Measurements from ENCODE around the gene MAGI2.

The MAGI2 gene

DNA sequence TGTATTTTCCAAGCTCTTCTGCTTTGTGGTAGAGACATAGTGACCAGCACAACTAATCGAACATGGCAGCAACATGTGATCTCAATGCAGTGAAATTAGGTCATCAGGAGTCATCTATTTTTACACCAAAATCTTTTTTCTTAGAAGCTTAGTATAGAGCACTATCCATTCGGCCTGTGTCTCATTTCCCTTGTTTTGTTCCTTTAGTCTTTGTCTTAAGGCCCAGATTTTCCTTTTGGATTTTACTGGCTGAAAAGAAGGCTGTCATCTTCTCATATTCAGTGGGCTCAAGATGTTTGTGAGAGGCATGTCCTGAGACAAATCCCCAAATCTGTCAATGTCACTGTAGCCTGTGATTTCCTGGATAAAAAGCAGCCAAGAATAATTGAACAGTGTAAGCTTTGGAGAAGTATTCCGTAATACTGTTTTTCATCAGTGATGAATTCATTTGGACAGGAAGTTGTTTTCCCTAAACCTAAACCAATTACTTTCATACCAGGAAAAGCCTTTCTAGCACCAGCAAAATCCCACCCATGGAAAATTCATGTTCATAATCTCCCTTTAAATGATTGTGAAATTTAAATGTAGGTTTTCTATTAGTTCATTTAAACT lies 55.2 kb downstream of the MAGI2 start:
- ChIA-PET POLR2A (no interaction called here), CTCF (interaction anchor here (0.7 to 1.1 kb wide), 3 partner anchors 8 to 100 kb away, joined by 3 read pairs; no protein-coding TSS in a partner anchor)
- DNase-seq (ENCODE audit: low read depth, low spot score) = no peak
- TF ChIP-seq, protein P1, sequence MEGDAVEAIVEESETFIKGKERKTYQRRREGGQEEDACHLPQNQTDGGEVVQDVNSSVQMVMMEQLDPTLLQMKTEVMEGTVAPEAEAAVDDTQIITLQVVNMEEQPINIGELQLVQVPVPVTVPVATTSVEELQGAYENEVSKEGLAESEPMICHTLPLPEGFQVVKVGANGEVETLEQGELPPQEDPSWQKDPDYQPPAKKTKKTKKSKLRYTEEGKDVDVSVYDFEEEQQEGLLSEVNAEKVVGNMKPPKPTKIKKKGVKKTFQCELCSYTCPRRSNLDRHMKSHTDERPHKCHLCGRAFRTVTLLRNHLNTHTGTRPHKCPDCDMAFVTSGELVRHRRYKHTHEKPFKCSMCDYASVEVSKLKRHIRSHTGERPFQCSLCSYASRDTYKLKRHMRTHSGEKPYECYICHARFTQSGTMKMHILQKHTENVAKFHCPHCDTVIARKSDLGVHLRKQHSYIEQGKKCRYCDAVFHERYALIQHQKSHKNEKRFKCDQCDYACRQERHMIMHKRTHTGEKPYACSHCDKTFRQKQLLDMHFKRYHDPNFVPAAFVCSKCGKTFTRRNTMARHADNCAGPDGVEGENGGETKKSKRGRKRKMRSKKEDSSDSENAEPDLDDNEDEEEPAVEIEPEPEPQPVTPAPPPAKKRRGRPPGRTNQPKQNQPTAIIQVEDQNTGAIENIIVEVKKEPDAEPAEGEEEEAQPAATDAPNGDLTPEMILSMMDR (IDR thresholded peaks at IDR 0.05; ENCODE audit: insufficient read depth, low read length, missing control alignments) = no peak
- no peak overlapping the region for H3K4me3 ChIP-seq (ENCODE audit: low read depth, low read length)

DNA sequence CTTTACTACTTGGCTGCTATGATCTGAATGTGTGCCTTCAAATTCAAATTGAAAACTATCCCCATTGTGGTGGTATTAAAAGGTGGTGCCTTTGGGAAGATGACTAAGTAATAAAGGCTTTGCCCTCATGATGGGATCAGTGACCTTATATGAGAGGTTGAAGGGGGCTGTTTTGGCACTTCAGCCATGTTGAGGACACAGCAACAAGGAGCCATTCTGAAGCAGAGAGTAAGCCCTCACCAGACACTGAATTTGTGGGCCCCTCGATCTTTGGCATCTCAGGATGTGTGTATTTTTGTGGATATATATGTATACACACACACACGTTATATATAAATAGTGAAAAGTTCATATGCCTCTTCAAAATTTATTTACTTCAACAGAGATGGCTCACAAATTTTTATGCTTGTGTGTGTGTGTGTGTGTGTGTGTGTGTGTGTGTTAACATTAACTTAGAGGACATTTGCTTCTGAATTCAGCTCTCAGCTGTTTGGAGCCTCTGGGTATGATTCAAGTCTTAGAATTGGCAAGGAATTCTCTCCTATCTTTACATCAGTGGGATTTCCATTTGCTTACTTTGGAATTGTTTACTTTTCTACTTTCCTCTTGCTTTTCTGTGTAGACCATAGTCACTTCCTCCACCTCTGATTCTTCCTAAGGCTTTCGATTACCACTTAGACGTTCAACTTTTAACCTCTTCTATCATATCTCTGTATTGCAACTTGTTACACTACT lies 66.6 kb downstream of the MAGI2 start:
- ChIA-PET CTCF (no interaction called here), POLR2A (no interaction called here)
- TF ChIP-seq, protein P1 (IDR thresholded peaks at IDR 0.05; ENCODE audit: insufficient read depth, low read length, missing control alignments) = no peak
- H3K4me3 ChIP-seq (ENCODE audit: low read depth, low read length) = no peak overlapping the region
- DNase-seq (ENCODE audit: low read depth, low spot score) = no peak

DNA sequence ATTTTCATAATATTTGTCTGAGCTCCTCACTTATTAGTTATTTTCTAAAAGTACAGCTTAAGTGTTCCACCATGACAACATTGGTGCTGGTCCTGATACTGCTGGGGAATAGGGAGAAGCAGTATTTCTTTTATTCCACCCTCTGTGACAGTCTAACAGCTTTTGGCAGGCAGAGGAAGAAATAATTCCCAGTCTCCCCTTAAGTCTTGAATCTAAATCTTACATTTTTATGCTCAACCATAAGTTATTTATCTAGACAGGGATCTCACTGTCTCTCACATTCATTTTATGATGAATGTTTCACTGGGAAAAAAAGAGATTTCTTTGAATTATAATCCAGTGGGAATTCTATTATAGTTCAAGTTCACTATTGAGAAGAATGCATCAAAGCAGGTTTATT lies 71.5 kb downstream of the MAGI2 start:
- CTCF ChIA-PET = no interaction called here
- POLR2A ChIA-PET = no interaction called here
- H3K4me3 ChIP-seq (ENCODE audit: low read depth, low read length) = no peak overlapping the region
- DNase-seq (ENCODE audit: low read depth, low spot score) = no peak
- TF ChIP-seq, protein P1 (IDR thresholded peaks at IDR 0.05; ENCODE audit: insufficient read depth, low read length, missing control alignments) = no peak

DNA sequence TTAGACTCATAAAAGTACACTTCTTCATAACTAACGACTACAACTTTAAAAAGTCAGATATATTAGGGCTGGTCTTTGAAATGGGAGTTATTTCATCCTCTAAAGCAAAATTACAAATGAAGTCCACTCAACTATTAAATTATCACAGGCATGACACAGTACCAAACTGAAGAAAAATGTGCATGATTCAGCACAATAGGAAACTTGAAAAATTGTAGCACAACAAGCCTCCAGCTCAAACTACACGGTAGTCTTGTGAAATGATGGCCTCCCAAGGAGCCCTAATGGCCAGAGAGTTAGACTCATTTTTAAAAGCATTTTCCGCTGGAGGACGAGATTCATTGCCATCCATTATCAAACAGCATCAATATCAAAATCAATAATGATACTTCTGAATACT lies 76.4 kb downstream of the MAGI2 start:
- no peak for DNase-seq (ENCODE audit: low read depth, low spot score)
- ChIA-PET CTCF (no interaction called here), POLR2A (no interaction called here)
- TF ChIP-seq, protein P1 (IDR thresholded peaks at IDR 0.05; ENCODE audit: insufficient read depth, low read length, missing control alignments) = no peak
- no peak overlapping the region for H3K4me3 ChIP-seq (ENCODE audit: low read depth, low read length)

DNA sequence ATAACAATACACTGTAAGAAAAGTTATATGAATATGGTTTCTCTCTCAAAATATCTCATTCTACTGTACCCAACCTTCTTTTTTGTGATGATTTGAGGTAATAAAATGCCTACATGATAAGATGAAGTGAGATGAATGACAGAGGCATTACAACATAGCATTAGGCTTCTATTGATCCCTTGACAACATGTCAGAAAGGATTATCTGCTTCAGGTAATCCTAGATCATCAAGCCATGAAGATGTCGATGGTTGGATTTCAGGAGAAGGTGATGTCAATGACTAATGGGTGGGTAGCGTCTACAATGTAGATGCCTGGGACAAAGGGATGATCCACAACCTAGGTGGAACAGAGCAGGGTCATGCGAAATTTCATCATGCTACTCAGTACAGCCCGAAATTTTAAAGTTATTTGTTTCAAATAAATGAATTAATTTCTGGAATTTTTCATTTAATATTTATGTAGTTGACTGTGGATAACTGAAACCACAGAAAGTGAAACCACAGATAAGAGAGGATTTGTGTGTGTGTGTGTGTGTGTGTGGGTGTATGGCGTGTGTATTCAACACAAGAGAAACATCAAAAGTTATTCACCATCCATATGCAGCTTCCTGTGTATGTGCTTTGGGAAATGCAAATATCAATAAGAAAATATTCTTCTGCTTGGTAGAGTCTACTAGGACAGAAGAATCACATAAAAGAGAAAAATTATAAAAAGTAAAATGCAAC lies 77.0 kb downstream of the MAGI2 start:
- ChIA-PET POLR2A (no interaction called here), CTCF (no interaction called here)
- no peak overlapping the region for H3K4me3 ChIP-seq (ENCODE audit: low read depth, low read length)
- DNase-seq (ENCODE audit: low read depth, low spot score) = no peak
- TF ChIP-seq, protein P1 (IDR thresholded peaks at IDR 0.05; ENCODE audit: insufficient read depth, low read length, missing control alignments) = no peak

DNA sequence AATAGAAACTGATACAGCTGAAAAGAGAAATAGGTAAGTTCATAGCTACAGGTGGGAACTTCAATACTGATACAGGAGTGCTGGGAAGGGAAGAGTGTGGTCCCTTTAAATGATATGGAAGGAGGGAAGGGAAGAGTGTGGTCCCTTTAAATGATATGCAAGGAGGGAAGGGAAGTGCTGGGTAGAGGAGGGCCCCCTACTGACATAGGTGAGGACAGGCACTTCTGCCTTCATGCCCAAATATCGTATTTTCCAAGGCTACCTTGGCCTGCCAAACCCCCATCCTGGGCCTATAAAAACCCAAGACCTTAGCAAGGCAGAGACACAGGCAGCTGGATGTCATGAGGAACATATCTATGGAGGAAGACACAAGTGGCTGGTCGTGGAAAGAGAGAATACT lies 92.3 kb downstream of the MAGI2 start:
- DNase-seq (ENCODE audit: low read depth, low spot score) = no peak
- no peak overlapping the region for H3K4me3 ChIP-seq (ENCODE audit: low read depth, low read length)
- TF ChIP-seq, protein P1 (IDR thresholded peaks at IDR 0.05; ENCODE audit: insufficient read depth, low read length, missing control alignments) = no peak
- ChIA-PET POLR2A (no interaction called here), CTCF (no interaction called here)
